ENCODE data around the gene CYP27B1.
A peak's percentile ranks its signal among the peaks of the same experiment; 100 is the strongest.
"Not testable (repeated sequence)": the region's sequence is repeated elsewhere in the genome, so short reads cannot be mapped to it uniquely, and the experiment has no call there.

The CYP27B1 gene

GRCh38 chr12:57783466-57783801 lies 16.6 kb upstream of the CYP27B1 start:
- no peak for DNase-seq (ENCODE audit: low read depth)

GRCh38 chr12:57782608-57783465 lies 16.0 kb upstream of the CYP27B1 start, which contains the start of gene TSFM:
Gene TSFM (plus strand): TSS chr12:57782787. CDS start chr12:57782802, 15 bp downstream.
- peak; percentile 91 for DNase-seq (ENCODE audit: low read depth)

- no peak for DNase-seq (ENCODE audit: low read depth)
Measured at GRCh38 chr12:57782243-57782607, 15.3 kb upstream of the CYP27B1 start.

GRCh38 chr12:57781801-57782200 lies 14.9 kb upstream of the CYP27B1 start:
- no peak for DNase-seq (ENCODE audit: low read depth)

- no peak for DNase-seq (ENCODE audit: low read depth)
Measured at GRCh38 chr12:57781244-57781643, 14.4 kb upstream of the CYP27B1 start.

- DNase-seq (ENCODE audit: low read depth), result no peak
Measured at GRCh38 chr12:57780284-57780897, 13.5 kb upstream of the CYP27B1 start.

- DNase-seq (ENCODE audit: low read depth), result no peak
Measured at GRCh38 chr12:57779736-57780135, 12.9 kb upstream of the CYP27B1 start.

- no peak for DNase-seq (ENCODE audit: low read depth)
Measured at GRCh38 chr12:57777911-57778310, 11.0 kb upstream of the CYP27B1 start.

GRCh38 chr12:57777367-57777766 lies 10.5 kb upstream of the CYP27B1 start:
- DNase-seq (ENCODE audit: low read depth), result no peak

- DNase-seq (ENCODE audit: low read depth), result no peak
Measured at GRCh38 chr12:57776247-57776587, 9.3 kb upstream of the CYP27B1 start.

- DNase-seq (ENCODE audit: low read depth), result no peak
Measured at GRCh38 chr12:57775563-57776246, 8.8 kb upstream of the CYP27B1 start.

GRCh38 chr12:57775044-57775443 lies 8.2 kb upstream of the CYP27B1 start:
- DNase-seq (ENCODE audit: low read depth), result no peak

GRCh38 chr12:57774634-57775033 lies 7.8 kb upstream of the CYP27B1 start:
- DNase-seq (ENCODE audit: low read depth), result not testable (repeated sequence)

GRCh38 chr12:57772429-57773322 lies 5.8 kb upstream of the CYP27B1 start, which contains the start of gene EEF1AKMT3:
Gene EEF1AKMT3 (plus strand): TSS chr12:57772614. CDS start chr12:57772725, 111 bp downstream.
- peak; percentile 26 for DNase-seq (ENCODE audit: low read depth)

- peak; percentile 95 for DNase-seq (ENCODE audit: low read depth)
Measured at GRCh38 chr12:57771873-57772428, 5.1 kb upstream of the CYP27B1 start, which contains the start of gene METTL1. Gene METTL1 (minus strand): TSS chr12:57772105. CDS start chr12:57772083, 22 bp downstream.

GRCh38 chr12:57771236-57771872 lies 4.5 kb upstream of the CYP27B1 start:
- DNase-seq (ENCODE audit: low read depth), result peak; percentile 85

- DNase-seq (ENCODE audit: low read depth), result no peak
Measured at GRCh38 chr12:57770734-57771133, 3.9 kb upstream of the CYP27B1 start.

- DNase-seq (ENCODE audit: low read depth), result no peak
Measured at GRCh38 chr12:57769594-57769993, 2.7 kb upstream of the CYP27B1 start.

- no peak for DNase-seq (ENCODE audit: low read depth)
Measured at GRCh38 chr12:57767876-57768275, 998 bp upstream of the CYP27B1 start.

- DNase-seq (ENCODE audit: low read depth), result no peak
Measured at GRCh38 chr12:57767305-57767698, 424 bp upstream of the CYP27B1 start.

Data from stromal cell of bone marrow (primary cell).